Central memory CD8-positive, alpha-beta T cell (primary cell): ENCODE measurements around the gene TSLP.

Experiments
- ATAC-seq: fragments of 150-1000 bp; cut with Tn5 transposase; replicated peaks from 2 replicates; pipeline ENCODE4 v1.10.0; 2022; ENCODE audit warnings: mild to moderate bottlenecking, moderate FRiP score, moderate number of reproducible peaks; ENCODE audit not compliant: poor library complexity, severe bottlenecking; ENCODE audit errors: extremely low read depth
- DNase-seq, 2 donors: peaks; one replicate each; pipeline ENCODE4 v3.0.0; 2021; ENCODE audit warnings: low spot score in 2 of 2
- H3K27ac Mint-ChIP-seq: one replicate; pipeline ENCODE4 v1.8.0; 2022; ENCODE audit warnings: low read depth, mild to moderate bottlenecking, moderate library complexity, mixed read lengths
- H3K27me3 Mint-ChIP-seq: one replicate; pipeline ENCODE4 v1.8.0; 2022; ENCODE audit warnings: mixed read lengths
- H3K36me3 Mint-ChIP-seq: one replicate; pipeline ENCODE4 v1.8.0; 2022; ENCODE audit warnings: mild to moderate bottlenecking, moderate library complexity, mixed read lengths; ENCODE audit not compliant: insufficient read depth
- H3K4me1 Mint-ChIP-seq: one replicate; pipeline ENCODE4 v1.8.0; 2022; ENCODE audit warnings: mixed read lengths
- H3K4me3 Mint-ChIP-seq: one replicate; pipeline ENCODE4 v1.8.0; 2022; ENCODE audit warnings: mild to moderate bottlenecking, moderate library complexity, mixed read lengths
- H3K9me3 Mint-ChIP-seq: one replicate; pipeline ENCODE4 v1.8.0; 2022; ENCODE audit warnings: mixed read lengths

The TSLP gene

DNA sequence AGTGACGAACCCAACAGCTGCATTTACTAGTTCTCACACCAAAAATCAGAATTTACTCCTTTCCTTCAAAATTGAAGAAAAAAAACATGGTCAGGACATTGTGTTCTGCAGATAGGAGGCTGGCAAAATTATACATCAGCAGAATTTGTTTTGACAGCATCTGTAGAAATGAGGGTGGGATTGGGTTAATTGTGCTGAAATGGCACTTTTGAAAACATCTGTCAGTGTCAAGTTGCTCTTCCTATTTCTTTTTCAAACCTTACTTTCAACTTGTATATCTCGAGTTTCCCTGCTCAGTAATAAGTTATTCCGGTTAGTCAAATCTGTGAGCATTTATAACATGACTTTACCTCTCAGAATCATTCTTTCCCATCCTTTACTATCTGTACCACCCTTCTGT is 40.4 kb downstream of the TSLP start:
- Mint-ChIP-seq H3K4me3 (no peak overlapping the region), H3K27me3 (no peaks in the 10 kb centered on the region), H3K27ac (no peak overlapping the region)

DNA sequence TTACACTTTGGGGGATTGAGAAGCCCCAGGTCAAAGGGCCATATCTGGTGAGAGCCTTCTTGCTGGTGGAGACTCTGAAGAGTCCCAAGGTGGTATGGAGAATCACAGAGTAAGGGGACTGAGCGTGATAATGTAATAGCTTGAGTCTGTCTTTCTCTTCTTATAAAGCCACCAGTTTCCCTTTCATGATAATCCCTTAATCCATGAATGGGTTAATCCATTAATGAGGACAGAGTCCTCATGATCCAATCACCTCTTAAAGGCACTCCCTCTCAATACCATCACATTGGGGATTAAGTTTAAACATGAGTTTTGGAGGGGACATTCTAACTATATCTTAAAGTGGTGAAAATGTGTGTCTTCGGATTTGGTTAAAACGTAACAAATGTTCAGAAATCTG is 42.2 kb downstream of the TSLP start:
- Mint-ChIP-seq H3K9me3 (no peaks in the 10 kb centered on the region), H3K4me1 (peaks cover 6% of the 10 kb centered on the region), H3K27ac (no peak overlapping the region), H3K27me3 (no peaks in the 10 kb centered on the region), H3K36me3 (peaks cover 39% of the 10 kb centered on the region), H3K4me3 (no peak overlapping the region)
- DNase-seq (no peak), ATAC-seq (no peak)

More for the DNA sequence above, 40.4 kb downstream of the TSLP start:
- peaks cover 41% of the 10 kb centered on the region for H3K36me3 Mint-ChIP-seq
- ATAC-seq (no peak), DNase-seq (no peak)
- H3K9me3 Mint-ChIP-seq, result no peaks in the 10 kb centered on the region
- H3K4me1 Mint-ChIP-seq, result no peaks in the 10 kb centered on the region

DNA sequence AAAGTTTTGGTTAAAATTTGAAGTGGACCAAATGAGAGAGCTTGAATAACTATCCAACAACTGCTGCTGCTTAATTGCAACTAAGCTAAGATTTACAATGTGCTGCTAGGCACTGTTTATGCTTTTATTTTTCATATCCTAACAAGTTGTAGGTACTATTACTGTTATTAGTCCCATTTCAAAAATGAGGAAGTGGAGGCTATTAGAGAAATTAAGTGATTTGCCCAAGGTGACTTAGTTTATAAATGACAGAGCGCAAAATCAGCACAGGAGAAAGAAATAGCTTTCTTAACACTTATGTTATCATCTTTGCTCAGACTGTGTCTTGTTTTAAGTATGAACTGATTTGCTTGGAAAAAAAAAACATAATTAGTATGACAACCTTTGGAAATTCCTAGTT is 43.7 kb downstream of the TSLP start:
- H3K9me3 Mint-ChIP-seq, result no peaks in the 10 kb centered on the region
- ATAC-seq, result no peak
- no peak for DNase-seq
- H3K27ac Mint-ChIP-seq, result no peak overlapping the region
- no peaks in the 10 kb centered on the region for H3K27me3 Mint-ChIP-seq
- H3K4me3 Mint-ChIP-seq, result no peak overlapping the region
- peaks cover 6% of the 10 kb centered on the region for H3K4me1 Mint-ChIP-seq
- peaks cover 42% of the 10 kb centered on the region for H3K36me3 Mint-ChIP-seq

DNA sequence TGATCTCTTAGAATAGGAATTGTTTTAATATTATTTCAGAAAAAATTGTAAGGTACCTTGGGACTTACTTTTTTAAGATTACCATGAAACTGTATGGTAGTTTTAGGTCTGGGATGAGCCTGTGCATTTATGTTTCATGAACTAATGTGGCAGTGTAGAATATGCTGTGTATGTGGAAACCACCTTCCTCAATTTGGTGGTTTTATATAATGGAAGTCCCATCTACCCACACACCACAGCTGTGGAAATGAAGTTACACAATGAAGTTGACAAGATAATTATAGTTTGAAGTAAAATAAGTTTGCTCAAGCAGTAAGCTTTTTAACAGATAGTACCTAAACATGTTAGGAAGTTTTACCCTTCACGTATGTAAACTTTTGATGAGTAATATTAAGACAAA is 45.0 kb downstream of the TSLP start:
- H3K27ac Mint-ChIP-seq, result no peak overlapping the region
- H3K4me3 Mint-ChIP-seq, result no peak overlapping the region
- H3K4me1 Mint-ChIP-seq, result peaks cover 6% of the 10 kb centered on the region
- ATAC-seq, result no peak
- H3K36me3 Mint-ChIP-seq, result peaks cover 43% of the 10 kb centered on the region
- no peaks in the 10 kb centered on the region for H3K27me3 Mint-ChIP-seq
- DNase-seq, result no peak
- no peaks in the 10 kb centered on the region for H3K9me3 Mint-ChIP-seq

DNA sequence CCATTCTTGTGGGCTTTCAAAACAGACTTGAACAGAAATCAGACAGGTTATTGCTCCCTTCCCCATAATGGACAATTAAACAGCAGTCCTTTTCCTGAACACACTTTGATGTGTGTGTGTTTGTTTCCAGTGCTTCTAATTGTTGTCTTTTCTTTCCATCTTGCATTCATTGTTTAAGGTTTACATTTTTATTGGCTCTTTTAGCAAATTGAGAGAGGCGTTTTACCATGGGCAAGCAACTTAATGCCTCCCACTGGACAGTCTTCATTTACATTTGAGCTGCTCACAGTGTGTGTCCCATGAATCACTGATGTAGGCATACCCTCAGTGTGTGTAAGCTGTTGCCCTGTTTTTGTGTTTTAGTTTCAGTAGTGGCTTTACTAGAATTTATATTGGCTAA is 45.6 kb downstream of the TSLP start:
- H3K4me3 Mint-ChIP-seq, result no peak overlapping the region
- peak overlapping the region; percentile 27 for H3K27ac Mint-ChIP-seq
- no peaks in the 10 kb centered on the region for H3K27me3 Mint-ChIP-seq
- ATAC-seq, result no peak
- no peaks in the 10 kb centered on the region for H3K9me3 Mint-ChIP-seq
- no peak for DNase-seq
- H3K36me3 Mint-ChIP-seq, result peaks cover 45% of the 10 kb centered on the region
- H3K4me1 Mint-ChIP-seq, result peaks cover 6% of the 10 kb centered on the region

GRCh38 chr5:111119221-111119620 is 47.7 kb downstream of the TSLP start:
- H3K9me3 Mint-ChIP-seq, result no peaks in the 10 kb centered on the region
- H3K4me3 Mint-ChIP-seq, result no peak overlapping the region
- H3K27me3 Mint-ChIP-seq, result no peaks in the 10 kb centered on the region
- peaks cover 6% of the 10 kb centered on the region for H3K4me1 Mint-ChIP-seq
- peaks cover 42% of the 10 kb centered on the region for H3K36me3 Mint-ChIP-seq
- no peak overlapping the region for H3K27ac Mint-ChIP-seq
- ATAC-seq (no peak), DNase-seq (no peak)

GRCh38 chr5:111119856-111120255 is 48.3 kb downstream of the TSLP start:
- DNase-seq (no peak), ATAC-seq (no peak)
- Mint-ChIP-seq H3K36me3 (peaks cover 42% of the 10 kb centered on the region), H3K27me3 (no peaks in the 10 kb centered on the region), H3K27ac (no peak overlapping the region), H3K4me3 (no peak overlapping the region), H3K9me3 (no peaks in the 10 kb centered on the region), H3K4me1 (peaks cover 6% of the 10 kb centered on the region)

DNA sequence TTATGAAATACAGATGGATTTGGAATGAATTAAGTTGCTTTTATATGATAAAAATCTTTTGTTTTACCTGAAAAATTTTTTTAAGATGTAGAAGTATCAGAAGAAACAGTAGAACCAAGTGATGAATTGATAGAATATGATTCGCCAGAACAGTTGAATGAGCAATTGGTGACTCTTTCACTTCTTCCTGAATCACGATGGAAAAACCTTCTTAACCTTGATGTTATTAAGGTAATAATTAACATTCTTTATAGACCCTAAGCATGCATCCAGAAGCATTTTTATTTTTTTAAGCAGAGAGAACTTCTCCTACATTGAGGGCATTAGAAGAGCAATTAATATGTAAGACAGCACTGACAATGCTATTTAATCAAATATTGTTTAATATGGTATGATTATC is 49.4 kb downstream of the TSLP start:
- peaks cover 41% of the 10 kb centered on the region for H3K36me3 Mint-ChIP-seq
- no peaks in the 10 kb centered on the region for H3K9me3 Mint-ChIP-seq
- H3K27ac Mint-ChIP-seq, result no peak overlapping the region
- no peak for ATAC-seq
- DNase-seq, result no peak
- no peak overlapping the region for H3K4me3 Mint-ChIP-seq
- H3K27me3 Mint-ChIP-seq, result no peaks in the 10 kb centered on the region
- peaks cover 6% of the 10 kb centered on the region for H3K4me1 Mint-ChIP-seq

DNA sequence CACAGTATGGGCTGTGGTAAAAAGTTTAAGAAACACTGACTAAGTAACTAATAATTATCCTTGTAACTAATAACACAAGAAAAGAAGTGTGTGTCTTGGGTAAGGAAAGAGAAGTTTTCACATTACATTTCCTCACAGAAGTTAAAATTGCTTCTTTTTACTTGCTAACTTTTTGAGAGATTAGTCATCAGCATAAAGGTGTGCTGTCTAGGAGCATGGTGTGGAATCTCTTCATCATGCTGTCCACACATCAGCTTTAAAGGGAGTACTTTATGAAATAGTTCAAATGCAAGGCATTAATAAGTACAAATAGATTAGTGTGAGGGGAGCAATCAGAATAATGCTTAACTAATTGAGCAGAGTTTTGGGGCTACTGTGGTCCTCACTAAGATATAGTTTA is 50.4 kb downstream of the TSLP start:
- ATAC-seq (no peak), DNase-seq (no peak)
- H3K36me3 Mint-ChIP-seq, result peaks cover 50% of the 10 kb centered on the region
- no peaks in the 10 kb centered on the region for H3K9me3 Mint-ChIP-seq
- H3K27ac Mint-ChIP-seq, result no peak overlapping the region
- no peak overlapping the region for H3K4me3 Mint-ChIP-seq
- peaks cover 6% of the 10 kb centered on the region for H3K4me1 Mint-ChIP-seq
- H3K27me3 Mint-ChIP-seq, result no peaks in the 10 kb centered on the region

- Mint-ChIP-seq H3K36me3 (peaks cover 54% of the 10 kb centered on the region), H3K9me3 (no peaks in the 10 kb centered on the region), H3K27ac (no peak overlapping the region), H3K4me1 (peaks cover 6% of the 10 kb centered on the region), H3K27me3 (no peaks in the 10 kb centered on the region), H3K4me3 (no peak overlapping the region)
- ATAC-seq, result no peak
- no peak for DNase-seq
Measured at GRCh38 chr5:111122398-111122797, 50.9 kb downstream of the TSLP start.

DNA sequence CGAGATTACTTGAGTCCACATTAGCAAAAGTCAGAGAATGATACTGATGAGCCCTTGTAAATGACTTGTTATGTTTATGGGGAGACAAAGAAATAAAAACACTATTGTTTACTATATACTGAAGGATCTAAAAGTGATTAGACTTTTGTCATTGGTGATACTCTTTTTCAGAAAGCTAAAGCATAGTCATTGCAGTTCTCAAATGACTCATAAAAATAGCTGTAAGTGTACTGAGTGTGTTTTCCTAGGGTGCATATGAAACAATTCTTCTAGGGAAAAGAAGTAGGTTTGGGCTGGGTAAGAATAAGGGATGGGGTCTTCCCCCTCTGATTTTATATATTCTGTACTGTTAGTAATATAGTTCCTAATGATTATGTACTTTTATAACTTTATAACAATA is 53.3 kb downstream of the TSLP start:
- H3K27me3 Mint-ChIP-seq, result no peaks in the 10 kb centered on the region
- H3K36me3 Mint-ChIP-seq, result peaks cover 43% of the 10 kb centered on the region
- no peak overlapping the region for H3K4me3 Mint-ChIP-seq
- ATAC-seq, result no peak
- H3K27ac Mint-ChIP-seq, result no peak overlapping the region
- H3K4me1 Mint-ChIP-seq, result no peaks in the 10 kb centered on the region
- H3K9me3 Mint-ChIP-seq, result no peaks in the 10 kb centered on the region
- DNase-seq, result no peak

- Mint-ChIP-seq H3K9me3 (no peaks in the 10 kb centered on the region), H3K4me1 (no peaks in the 10 kb centered on the region), H3K27ac (no peak overlapping the region), H3K4me3 (no peak overlapping the region), H3K27me3 (no peaks in the 10 kb centered on the region), H3K36me3 (peaks cover 33% of the 10 kb centered on the region)
- no peak for ATAC-seq
- no peak for DNase-seq
Measured at GRCh38 chr5:111126896-111127295, 55.4 kb downstream of the TSLP start.
